GM19035 (cell line): ENCODE results near the gene F2RL1.
"Not testable (repeated sequence)": the region's sequence is repeated elsewhere in the genome, so short reads cannot be mapped to it uniquely, and the experiment has no call there.

Experiments used
- ATAC-seq: cut with Tn5 transposase; IDR thresholded peaks from one replicate; pipeline ENCODE4 v1.9.1; 2021; ENCODE audit not compliant: unreplicated experiment

The F2RL1 gene, protein sequence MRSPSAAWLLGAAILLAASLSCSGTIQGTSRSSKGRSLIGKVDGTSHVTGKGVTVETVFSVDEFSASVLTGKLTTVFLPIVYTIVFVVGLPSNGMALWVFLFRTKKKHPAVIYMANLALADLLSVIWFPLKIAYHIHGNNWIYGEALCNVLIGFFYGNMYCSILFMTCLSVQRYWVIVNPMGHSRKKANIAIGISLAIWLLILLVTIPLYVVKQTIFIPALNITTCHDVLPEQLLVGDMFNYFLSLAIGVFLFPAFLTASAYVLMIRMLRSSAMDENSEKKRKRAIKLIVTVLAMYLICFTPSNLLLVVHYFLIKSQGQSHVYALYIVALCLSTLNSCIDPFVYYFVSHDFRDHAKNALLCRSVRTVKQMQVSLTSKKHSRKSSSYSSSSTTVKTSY

DNA sequence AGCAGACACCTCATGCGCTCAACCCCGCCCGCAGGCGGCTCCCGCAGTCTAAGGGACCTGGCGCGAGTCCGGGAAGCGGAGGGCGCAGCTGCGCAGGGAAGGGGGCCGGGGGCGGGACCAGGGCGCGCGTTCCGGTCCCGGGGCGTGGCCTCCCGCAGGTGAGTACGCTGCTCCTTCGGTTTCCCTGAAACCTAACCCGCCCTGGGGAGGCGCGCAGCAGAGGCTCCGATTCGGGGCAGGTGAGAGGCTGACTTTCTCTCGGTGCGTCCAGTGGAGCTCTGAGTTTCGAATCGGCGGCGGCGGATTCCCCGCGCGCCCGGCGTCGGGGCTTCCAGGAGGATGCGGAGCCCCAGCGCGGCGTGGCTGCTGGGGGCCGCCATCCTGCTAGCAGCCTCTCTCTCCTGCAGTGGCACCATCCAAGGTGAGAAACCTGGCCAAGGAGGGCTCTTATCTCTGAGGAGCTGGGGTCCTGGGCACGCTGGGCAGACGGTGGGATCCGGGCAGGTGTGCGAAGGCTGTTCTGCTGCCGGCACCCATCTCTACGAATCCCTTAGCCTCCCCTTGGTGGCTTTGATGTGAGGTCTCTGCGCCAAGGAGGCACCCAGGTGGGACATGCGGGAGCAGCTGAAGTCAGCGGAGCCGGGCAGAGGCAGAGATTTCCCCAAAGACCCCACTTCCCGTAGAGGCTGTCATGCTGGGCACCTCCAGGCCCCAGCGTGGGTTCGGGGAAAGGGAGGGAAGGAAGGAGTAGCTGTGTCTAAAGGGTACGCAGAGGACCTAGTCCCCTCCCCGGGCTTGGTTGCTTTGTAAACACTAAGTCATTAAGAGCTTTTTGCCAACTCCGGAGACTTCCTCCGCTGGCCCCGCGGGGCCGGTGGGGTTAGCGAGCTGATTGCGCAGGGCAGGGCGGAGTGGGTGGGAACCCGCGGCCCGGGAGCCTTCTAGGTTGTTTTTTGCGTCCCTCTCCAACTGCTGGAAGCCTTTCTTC lies at the start of gene F2RL1:
F2RL1 (plus strand) TSS at position 187 of the 988 bp plus-strand sequence; CDS start at position 340, 153 bp downstream.
- ATAC-seq, result no peak

DNA sequence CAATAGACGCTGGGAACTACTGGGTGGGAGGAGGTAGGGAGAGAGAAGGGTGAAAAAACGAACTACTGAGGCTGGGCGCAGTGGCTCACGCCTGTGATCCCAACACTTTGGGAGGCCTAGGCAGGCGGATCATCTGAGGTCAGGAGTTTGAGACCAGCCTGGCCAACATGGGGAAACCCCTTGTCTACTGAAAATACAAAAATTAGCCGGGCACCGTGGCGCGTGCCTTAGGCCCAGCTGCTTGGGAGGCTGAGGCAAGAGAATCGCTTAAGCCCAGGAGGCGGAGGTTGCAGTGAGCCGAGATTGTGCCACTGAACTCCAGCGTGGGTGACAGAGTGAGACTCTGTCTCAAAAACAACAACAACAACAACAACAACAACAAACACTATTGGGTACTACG lies 47.8 kb upstream of the F2RL1 start:
- ATAC-seq, result not testable (repeated sequence)

DNA sequence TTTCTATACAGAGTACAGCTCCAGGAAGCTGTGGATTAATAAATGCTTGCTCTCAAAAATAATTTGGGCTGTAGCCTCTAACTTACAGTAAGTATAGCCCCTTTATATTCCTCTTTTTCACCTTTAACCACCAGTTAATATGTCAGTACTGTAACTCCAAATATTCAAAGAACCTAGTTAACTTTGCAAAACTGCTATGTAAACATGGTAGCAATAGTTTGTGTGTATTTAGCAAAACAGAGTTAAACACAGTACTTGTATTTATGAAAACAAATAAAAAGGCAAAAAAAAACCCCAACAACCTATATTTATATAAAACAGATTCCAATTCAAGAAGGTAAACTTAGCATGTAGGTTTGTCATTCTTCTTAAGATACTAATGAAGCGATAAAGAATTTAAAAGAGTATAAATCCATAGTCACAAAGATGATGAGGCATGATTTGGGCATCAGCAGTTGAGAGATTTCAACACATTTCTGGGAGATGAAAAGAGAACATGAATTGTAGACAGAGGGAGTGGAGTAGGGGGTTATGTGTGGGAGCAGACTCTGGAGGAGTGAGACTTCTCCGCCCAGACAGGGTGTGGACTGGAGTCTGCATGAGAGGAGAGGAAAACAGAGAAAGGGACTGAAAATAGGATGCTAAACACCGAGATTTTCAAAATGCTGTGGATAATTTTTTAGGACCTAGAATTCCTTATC lies 47.0 kb upstream of the F2RL1 start:
- ATAC-seq, result no peak

DNA sequence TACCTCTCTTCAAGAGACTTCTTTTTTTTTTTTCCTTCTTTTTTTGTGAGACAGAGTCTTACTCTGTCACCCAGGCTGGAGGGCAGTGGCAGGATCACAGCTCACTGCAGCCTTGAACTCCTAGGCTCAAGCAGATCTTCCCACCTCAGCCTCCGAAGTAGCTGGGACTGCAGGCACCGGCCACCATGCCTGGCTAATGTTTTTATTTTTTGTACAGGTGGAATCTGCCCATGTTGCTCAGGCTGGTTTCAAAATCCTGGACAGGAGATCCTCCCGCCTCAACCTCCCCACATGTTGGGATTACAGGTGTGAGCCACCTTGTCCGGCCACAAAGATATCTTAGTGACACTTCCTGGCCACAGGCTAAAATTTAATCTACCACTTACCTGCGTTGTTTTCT lies 42.9 kb upstream of the F2RL1 start:
- no peak for ATAC-seq

DNA sequence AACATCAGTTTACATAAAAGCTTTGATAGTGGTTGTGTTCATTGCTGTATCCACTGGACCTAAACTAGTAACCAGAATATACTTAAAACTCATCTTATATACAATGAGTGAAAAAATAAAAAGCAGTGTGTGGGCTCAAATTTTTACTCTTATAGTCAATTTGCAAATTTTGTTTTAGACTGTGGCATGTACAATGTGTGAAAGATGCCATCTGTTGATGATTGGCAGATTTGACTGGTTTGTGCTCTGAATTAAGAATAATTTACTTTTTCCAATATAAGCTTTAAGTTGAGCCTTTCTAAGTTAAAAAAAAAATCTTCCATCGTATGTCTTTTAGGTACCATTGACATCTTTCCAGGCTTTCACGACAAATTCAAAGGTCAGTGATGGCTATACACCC lies 42.4 kb upstream of the F2RL1 start:
- no peak for ATAC-seq

DNA sequence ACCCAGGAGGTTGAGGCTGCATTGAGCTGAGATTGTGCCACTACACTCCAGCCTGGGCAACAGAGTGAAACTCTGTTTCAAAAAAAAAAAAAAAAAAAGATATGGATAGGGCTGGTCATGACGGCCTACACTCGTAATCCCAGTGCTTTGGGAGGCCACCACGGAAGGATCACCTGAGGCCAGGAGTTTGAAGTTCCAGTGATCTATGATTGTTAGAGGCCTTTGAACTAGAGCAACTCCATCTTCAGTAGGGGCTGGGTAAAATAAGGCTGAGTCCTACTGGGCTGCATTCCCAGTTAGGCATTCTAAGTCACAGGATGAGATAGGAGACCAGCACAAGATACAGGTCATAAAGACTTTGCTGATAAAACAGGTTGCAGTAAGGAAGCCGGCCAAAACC lies 38.2 kb upstream of the F2RL1 start:
- ATAC-seq, result not testable (repeated sequence)

DNA sequence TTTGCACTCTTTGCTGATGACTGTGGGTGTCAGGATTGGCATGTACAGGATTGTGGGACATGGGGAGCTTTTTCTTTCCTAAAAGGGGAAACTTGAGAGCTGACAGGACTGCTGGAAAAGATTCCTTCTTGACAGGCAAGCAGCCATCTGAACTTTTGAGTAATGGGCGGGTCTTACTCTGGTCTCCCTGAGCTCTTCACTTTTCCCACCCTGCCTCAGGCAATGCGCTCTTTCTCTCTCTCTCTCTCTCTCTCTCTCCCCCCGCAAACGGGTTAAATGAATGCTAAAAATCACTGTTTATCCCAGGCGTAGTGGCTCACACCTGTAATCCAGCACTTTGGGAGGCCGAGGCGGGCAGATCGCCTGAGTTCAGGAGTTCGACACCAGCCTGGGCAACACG lies 37.1 kb upstream of the F2RL1 start:
- no peak for ATAC-seq

DNA sequence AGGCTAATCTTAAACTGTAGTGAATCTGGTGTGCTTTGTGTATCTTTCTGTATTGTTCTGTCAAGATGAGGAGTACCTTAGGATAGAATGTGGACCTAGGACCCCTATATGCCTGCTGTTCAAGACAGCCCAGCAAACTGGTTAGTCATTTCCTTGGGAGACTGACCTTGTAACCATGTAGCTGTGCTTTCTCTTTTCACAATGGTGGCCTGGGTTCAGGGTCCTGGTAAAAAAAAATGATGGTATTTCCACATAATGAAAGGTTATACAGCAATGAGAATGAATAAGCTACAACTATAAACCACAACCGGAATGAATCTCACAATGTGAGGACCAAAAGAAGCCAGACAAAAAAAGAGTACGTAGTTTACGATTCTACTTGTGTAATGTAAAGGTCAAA lies 36.4 kb upstream of the F2RL1 start:
- no peak for ATAC-seq

DNA sequence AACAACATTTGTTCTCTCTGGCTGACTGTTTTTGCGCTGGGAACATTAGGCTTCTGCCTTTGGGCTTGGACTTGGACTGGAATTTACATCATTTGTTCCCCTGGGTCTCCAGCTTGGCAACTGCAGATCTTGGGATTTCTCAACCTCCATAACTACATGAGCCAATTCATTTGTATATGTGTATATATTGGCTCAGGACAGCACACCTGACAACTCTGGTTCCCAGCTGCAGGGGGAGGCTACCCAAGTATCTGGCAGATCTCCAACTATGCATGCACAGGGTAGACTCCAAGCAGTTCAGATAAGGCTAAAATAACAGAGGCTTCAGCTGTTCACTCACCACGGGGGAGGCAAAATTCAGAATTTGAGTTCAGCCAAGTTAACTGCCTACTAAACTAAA lies 31.6 kb upstream of the F2RL1 start:
- ATAC-seq, result no peak

DNA sequence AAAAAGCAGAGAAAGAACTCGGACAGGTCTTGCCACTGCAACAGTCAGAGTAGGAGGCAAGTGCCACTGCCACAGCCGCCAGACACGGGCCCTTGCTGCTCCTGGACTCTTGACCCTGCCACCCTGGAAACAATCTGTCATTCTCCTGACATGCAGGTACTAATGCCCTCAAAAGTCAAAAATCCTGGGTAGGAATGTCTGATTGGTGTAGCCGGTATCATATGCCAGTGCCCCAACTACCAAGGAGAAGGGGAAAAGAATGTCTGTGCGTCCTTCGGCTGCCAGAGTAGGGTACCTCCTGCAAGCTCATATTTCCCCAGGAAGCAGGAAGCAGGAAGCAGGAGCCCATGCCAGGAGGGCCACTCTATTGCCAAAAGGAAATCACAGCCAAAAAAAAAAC lies 30.5 kb upstream of the F2RL1 start:
- no peak for ATAC-seq

DNA sequence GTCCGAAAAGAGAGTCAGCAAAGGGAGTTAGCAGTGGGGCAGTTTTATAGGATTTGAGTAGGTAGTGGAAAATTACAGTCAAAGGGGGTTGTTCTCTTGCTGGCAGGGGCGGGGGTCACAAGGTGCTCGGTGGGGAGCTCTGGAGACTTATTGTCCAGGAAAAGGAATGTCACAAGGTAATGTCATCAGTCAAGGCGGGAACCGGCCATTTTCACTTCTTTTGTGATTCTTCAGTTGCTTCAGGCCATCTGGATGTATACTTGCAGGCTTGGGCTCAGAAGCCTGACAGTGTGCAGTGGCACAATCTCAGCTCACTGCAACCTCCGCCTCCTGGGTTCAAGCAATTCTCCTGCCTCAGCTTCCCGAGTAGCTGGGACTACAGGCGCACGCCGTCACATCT lies 29.6 kb upstream of the F2RL1 start:
- ATAC-seq, result not testable (repeated sequence)

DNA sequence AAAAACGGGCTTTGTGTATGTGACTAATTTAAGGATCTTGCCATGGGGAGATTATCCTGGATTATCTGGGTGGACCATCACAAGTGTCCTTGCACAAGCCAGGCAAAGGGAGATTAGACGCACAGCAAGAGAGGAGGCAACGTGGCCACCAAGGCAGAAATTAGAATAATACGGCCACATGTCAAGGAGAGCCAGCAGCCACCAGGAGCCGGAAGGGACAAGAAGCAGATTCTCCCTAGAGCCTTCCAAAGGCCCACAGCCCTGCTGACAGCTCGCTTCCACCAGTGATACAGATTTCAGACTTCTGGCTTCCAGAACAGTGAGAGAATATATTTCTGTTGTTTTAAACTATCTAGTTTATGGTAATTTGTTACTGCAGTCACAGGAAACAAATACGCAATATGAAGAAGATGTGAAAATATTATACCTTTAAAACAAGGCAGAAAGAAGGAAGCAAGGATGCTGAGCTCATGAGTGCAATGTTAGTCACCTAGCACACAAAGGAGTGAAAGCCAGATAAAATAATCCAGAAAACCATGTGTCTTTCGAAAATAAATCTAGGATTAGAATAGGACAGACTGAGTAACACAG lies 28.7 kb upstream of the F2RL1 start:
- ATAC-seq, result no peak

DNA sequence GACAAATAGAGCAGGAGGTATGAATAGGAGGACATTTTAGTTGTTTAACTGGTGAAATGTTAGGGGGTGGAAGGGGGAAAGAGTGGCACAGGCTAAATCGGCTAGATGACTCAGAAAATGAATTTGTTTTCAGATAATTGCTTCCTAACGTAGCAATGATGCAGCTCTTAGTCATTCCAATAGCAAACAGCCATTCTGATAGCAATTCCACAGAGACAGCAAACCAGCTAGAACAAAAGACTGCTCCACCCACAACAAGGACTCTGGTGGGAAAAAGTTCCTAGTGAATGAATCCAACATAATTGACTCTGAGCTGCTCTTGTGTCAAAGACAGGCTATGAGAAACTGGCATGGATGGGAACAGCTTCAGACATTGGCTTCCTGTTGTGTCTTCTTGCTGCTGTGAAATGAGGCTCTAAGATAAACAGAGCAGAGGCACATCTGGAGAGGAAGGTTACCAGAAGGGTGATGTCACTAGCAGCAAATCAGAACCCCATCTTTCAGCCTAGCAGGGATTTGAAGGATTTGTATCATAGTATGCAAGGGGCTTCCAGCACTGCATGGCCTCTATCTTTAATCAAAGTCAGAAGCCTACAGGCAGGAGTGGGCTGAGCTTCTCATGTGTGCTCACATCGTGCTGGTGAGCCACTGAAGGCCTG lies 28.1 kb upstream of the F2RL1 start:
- no peak for ATAC-seq

DNA sequence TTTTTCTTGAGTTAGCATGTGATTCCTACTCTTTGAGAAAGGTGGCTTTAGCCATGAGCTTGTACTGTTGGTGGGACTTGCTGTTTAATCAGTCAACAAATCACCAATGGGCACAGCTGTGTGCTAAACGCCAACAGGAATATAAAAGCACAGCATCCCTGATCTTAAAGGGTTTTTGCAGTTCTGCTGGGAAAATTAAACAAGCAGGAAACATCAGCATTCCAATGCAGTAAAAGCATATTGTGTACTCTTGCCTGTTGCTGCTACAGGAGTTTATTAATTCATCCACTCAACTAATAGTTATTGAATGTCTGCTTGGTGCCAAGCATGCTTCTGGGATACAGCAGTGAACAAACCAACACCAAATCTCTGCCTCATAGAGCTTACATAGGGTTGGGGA lies 27.4 kb upstream of the F2RL1 start:
- no peak for ATAC-seq

DNA sequence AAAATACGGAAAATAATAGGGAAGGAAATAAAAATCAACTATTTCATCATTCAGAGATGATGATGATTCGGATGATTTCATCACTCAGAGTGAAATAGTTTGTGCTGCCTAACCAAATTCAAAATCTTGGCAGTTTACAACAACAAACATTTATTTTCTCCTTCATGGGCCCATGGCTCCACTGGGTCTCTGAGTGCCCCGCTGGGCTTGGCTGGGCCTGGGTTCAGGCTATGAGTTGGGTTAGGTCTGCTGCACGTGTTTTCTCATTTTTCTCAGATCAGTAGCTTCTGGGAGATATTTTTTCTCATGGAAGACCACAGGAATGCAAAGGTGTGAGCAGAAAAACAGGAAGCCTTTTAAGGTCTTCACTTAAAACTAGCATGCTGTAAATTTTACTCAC lies 24.0 kb upstream of the F2RL1 start:
- no peak for ATAC-seq

DNA sequence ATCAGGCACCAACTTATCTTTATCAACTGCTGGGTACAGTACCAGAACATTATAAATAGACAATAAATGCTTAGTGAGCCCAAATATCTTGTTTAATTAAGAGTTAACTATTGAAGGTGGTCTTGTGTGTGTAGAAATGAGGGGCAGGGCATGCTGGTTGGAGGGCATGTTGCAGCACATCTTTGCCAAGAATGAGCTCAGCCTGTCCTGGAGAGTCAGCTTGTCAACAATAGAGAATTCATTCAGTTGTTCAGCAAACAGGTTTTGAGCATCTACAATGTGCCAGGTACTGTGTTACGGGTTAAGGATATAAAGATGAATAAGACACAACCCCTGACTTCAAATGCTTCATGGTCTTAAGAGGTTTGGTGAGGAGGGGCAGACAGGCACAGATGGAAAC lies 19.2 kb upstream of the F2RL1 start:
- ATAC-seq, result no peak

DNA sequence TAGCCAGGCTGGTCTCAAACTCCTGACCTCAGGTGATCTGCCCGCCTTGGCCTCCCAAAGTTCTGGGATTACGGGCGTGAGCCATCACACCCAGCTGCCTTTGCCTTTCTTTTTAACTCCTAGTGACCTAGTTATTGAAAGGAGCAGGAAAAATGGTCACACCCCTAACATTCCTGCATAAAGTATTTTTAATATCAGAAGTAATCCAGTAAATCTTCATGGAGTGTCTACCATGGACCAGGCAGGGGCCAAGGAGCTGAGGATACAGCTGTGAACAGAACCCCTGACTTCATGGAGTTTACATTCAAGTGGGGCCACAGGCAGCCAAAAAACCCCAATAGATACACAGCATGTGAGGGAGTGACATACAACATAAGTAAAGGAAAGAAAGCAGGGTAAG lies 18.3 kb upstream of the F2RL1 start:
- no peak for ATAC-seq

DNA sequence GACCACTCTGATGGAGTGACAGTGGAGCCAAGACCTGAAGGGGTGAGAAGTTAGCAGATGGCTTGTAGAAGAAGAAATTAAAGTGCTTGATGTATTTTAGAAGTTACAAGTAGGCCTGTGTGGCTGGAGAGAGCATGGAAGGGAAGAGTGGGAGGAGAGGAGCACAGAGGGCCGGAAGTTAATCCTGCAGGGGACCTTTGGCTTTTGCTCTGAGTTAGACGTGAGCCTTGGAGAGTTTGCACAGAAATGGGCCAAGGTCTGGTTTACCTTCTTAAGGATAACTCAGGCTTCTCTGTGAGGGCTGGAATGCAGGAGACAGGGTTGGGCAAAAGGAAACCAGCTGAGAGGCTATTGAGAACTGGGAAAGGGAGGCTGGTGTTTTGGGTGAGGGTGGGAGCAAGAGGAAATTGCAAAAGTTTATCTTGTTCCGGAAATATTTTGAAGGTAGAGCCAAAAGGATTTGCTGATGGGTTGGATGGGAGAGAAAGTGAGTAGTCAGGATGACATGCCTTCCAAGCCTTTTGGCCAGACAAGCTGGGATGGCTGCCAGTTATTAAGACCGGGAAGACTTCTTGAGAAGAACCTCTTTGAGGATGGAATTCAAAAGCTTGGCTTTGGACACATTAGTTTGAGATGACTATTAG lies 17.5 kb upstream of the F2RL1 start:
- no peak for ATAC-seq

DNA sequence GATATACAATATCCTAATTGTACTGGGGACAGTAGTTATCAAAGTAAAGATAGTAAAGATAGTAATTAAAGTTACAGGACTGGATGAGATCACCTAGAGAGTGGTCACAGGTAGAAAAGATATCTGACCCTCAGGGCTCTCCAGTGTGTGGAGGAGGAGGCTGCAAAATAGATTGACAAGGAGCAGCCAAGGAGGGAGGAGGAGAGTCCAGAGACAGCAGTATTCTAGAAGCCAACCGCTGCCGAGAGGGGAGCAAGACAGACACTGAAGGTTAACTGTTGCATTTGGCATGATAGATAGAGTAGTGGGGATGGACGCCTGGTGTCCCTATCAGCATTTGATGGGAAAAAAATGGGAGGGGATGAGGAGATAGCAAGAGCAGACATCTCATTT lies 17.0 kb upstream of the F2RL1 start:
- ATAC-seq, result no peak

DNA sequence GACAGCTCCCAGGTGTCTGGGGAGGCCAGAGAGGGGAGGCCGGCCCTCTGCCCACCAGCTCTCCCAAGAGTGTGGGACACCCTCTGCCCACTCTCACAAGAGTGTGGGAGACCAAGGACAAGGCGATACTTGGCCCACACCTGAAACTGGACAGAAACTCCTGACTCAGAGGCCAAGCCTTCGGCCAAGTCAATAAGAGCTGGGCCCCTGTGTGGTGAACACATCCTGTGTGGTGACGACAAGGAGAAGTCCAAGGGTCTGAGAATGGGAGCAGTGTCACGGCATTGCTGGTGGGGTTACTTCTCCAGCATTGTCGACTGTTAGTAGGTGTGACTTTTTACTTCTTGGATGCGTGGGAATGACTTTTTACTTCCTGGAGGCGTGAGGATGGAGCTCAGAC lies 14.6 kb upstream of the F2RL1 start:
- no peak for ATAC-seq
